NCI-H2107 treated with DMSO at 0.1 percent for 48 hours (cell line): ENCODE measurements around the gene CREB3L2.
"Not testable (repeated sequence)": the region's sequence is repeated elsewhere in the genome, so short reads cannot be mapped to it uniquely, and the experiment has no call there.

Experiments used
- DNase-seq: peaks from one replicate; lab custom pipeline; 2025; ENCODE audit not compliant: unreplicated experiment; lab: John Stamatoyannopoulos, UW

Gene CREB3L2

GRCh38 chr7:137970253-137970975 is 31.5 kb downstream of the CREB3L2 start:
- no peak for DNase-seq

- DNase-seq = no peak
These were observed 32.1 kb downstream of the CREB3L2 start for GRCh38 chr7:137969828-137970227.

GRCh38 chr7:137968890-137969289 is 33.0 kb downstream of the CREB3L2 start:
- DNase-seq = no peak

- DNase-seq = not testable (repeated sequence)
These were observed 33.5 kb downstream of the CREB3L2 start for GRCh38 chr7:137968339-137968738.

GRCh38 chr7:137967143-137968018 is 34.5 kb downstream of the CREB3L2 start:
- DNase-seq = no peak

- no peak for DNase-seq
These were observed 35.2 kb downstream of the CREB3L2 start for GRCh38 chr7:137966641-137967142.

- no peak for DNase-seq
These were observed 35.8 kb downstream of the CREB3L2 start for GRCh38 chr7:137965942-137966640.

GRCh38 chr7:137964824-137965545 is 36.9 kb downstream of the CREB3L2 start:
- DNase-seq = no peak

- DNase-seq = no peak
These were observed 38.9 kb downstream of the CREB3L2 start for GRCh38 chr7:137962875-137963507.

- no peak for DNase-seq
These were observed 39.4 kb downstream of the CREB3L2 start for GRCh38 chr7:137962491-137962874.

- DNase-seq = no peak
These were observed 40.4 kb downstream of the CREB3L2 start for GRCh38 chr7:137961200-137962177.

- no peak for DNase-seq
These were observed 41.9 kb downstream of the CREB3L2 start for GRCh38 chr7:137960020-137960419.

GRCh38 chr7:137958470-137959431 is 43.1 kb downstream of the CREB3L2 start:
- DNase-seq = no peak

GRCh38 chr7:137957887-137958286 is 44.0 kb downstream of the CREB3L2 start:
- no peak for DNase-seq

- no peak for DNase-seq
These were observed 45.3 kb downstream of the CREB3L2 start for GRCh38 chr7:137956591-137956990.

- DNase-seq = no peak
These were observed 45.7 kb downstream of the CREB3L2 start for GRCh38 chr7:137956183-137956582.

GRCh38 chr7:137954614-137955013 is 47.3 kb downstream of the CREB3L2 start:
- DNase-seq = no peak
